Measurements from ENCODE around the gene NFE2L3.

DNA sequence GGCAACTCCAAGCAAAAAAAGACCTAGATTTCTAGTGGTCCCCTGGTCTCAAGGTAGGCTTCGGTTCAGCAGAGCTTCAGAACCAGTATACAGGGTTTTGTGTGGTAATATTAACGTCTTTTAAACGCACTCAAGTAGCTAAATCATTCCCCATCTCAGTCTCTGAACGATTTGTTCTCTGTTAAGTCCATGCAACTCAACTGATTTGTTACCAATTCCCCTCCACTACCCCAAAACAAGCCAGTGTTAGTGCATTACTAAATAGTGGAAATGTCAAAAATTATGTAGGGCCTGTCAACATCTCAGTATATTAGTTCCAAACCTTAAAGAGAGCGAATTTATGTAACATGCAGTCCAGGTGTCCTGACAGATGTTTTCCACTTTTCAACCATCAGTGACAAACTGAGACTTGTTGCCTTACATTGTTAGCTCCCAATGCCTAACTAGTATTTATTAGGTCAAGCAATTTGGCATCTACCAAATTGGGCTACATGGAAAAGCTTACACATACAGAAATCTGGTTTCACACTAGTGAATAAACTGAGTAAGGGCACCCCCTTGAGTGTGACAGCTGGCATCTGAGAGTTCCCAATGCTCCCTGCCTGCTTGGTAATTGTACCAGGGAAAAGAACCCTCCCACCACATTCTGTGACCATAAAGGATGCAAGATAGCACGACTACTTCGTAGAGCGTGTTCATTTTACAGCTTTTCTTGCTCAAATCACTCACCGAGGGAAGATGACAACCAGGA, 36.4 kb downstream of the NFE2L3 start:
- TF ChIP-seq, protein P1, sequence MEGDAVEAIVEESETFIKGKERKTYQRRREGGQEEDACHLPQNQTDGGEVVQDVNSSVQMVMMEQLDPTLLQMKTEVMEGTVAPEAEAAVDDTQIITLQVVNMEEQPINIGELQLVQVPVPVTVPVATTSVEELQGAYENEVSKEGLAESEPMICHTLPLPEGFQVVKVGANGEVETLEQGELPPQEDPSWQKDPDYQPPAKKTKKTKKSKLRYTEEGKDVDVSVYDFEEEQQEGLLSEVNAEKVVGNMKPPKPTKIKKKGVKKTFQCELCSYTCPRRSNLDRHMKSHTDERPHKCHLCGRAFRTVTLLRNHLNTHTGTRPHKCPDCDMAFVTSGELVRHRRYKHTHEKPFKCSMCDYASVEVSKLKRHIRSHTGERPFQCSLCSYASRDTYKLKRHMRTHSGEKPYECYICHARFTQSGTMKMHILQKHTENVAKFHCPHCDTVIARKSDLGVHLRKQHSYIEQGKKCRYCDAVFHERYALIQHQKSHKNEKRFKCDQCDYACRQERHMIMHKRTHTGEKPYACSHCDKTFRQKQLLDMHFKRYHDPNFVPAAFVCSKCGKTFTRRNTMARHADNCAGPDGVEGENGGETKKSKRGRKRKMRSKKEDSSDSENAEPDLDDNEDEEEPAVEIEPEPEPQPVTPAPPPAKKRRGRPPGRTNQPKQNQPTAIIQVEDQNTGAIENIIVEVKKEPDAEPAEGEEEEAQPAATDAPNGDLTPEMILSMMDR (IDR thresholded peaks at IDR 0.05) = no peak
- TF ChIP-seq POLR2AphosphoS5 (IDR thresholded peaks at IDR 0.05) = no peak

Measured in esophagus muscularis mucosa (tissue), 3 donors.